PFSK-1 (cell line): Measurements from ENCODE around the gene TRERF1.

Experiments used
- FOXP2 ChIP-seq: optimal IDR thresholded peaks from 2 replicates; pipeline ENCODE3; 2011; ENCODE audit warnings: borderline replicate concordance, control low read depth, inconsistent platforms; ENCODE audit not compliant: insufficient read depth; ENCODE audit errors: extremely low read length, extremely low read depth
- TAF1 ChIP-seq: IDR thresholded peaks from 2 replicates; pipeline ENCODE4 v1.6.1; 2012; ENCODE audit warnings: low read length, control low read depth, borderline replicate concordance; ENCODE audit not compliant: insufficient read depth
- TF ChIP-seq, protein P1 (sequence below), 2 experiments: IDR thresholded peaks; 2 replicates each; pipeline versions ENCODE4 v1.6.1 to v1.8.0; 2011 to 2012; ENCODE audit warnings: low read depth in 2 of 2, low read length in 2 of 2, control low read depth in 1 of 2, inconsistent platforms in 1 of 2, mild to moderate bottlenecking in 1 of 2, moderate library complexity in 1 of 2; ENCODE audit not compliant: insufficient read depth in 1 of 2

DNA sequence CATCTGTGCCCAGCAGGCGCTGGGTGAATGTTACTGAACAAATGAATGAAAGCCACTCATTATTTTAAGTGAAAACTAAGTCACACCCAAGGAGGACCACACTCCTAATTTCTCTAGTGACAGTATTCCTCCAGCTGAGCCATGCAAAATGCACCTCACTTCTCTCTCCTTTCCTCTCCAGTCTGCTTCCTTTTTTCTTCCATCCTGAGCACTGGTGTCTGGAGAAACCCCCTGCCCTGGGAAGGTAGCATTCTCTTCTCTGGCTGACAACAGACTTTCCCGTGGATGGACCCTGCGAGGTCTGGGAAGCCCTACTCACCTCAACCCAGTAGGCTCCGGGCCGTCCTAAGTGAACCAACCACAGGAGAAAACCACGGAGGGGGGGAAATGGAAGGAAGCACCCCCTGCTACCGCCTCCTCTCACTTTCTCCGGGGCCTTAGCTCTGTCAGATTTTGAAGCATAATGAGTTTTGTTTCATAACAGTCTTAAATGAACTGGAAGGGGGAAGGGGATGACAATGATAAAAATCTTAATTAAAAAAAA is 22.6 kb downstream of the TRERF1 start:
- no peak for TF ChIP-seq TAF1
- TF ChIP-seq FOXP2, result no peak
- TF ChIP-seq, protein P1, sequence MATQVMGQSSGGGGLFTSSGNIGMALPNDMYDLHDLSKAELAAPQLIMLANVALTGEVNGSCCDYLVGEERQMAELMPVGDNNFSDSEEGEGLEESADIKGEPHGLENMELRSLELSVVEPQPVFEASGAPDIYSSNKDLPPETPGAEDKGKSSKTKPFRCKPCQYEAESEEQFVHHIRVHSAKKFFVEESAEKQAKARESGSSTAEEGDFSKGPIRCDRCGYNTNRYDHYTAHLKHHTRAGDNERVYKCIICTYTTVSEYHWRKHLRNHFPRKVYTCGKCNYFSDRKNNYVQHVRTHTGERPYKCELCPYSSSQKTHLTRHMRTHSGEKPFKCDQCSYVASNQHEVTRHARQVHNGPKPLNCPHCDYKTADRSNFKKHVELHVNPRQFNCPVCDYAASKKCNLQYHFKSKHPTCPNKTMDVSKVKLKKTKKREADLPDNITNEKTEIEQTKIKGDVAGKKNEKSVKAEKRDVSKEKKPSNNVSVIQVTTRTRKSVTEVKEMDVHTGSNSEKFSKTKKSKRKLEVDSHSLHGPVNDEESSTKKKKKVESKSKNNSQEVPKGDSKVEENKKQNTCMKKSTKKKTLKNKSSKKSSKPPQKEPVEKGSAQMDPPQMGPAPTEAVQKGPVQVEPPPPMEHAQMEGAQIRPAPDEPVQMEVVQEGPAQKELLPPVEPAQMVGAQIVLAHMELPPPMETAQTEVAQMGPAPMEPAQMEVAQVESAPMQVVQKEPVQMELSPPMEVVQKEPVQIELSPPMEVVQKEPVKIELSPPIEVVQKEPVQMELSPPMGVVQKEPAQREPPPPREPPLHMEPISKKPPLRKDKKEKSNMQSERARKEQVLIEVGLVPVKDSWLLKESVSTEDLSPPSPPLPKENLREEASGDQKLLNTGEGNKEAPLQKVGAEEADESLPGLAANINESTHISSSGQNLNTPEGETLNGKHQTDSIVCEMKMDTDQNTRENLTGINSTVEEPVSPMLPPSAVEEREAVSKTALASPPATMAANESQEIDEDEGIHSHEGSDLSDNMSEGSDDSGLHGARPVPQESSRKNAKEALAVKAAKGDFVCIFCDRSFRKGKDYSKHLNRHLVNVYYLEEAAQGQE (IDR thresholded peaks at IDR 0.05; ENCODE audit: insufficient read depth in 1 of 2, low read depth in 2 of 2, low read length in 2 of 2), result no peak
